Activated CD4-positive, alpha-beta T cell treated with anti-CD3 and anti-CD28 coated beads, Interleukin-10, Interleukin-2, amounts not matched to agents 100 ng/mL and 50 ng/mL, durations not matched to agents 16 hours and 8 hours (primary cell): Measurements from ENCODE around the gene LY86.
A peak's percentile ranks its signal among the peaks of the same experiment; 100 is the strongest.

Experiments
- DNase-seq: peaks from one replicate; pipeline ENCODE4 v3.0.0-alpha.2; 2020

Gene LY86

DNA sequence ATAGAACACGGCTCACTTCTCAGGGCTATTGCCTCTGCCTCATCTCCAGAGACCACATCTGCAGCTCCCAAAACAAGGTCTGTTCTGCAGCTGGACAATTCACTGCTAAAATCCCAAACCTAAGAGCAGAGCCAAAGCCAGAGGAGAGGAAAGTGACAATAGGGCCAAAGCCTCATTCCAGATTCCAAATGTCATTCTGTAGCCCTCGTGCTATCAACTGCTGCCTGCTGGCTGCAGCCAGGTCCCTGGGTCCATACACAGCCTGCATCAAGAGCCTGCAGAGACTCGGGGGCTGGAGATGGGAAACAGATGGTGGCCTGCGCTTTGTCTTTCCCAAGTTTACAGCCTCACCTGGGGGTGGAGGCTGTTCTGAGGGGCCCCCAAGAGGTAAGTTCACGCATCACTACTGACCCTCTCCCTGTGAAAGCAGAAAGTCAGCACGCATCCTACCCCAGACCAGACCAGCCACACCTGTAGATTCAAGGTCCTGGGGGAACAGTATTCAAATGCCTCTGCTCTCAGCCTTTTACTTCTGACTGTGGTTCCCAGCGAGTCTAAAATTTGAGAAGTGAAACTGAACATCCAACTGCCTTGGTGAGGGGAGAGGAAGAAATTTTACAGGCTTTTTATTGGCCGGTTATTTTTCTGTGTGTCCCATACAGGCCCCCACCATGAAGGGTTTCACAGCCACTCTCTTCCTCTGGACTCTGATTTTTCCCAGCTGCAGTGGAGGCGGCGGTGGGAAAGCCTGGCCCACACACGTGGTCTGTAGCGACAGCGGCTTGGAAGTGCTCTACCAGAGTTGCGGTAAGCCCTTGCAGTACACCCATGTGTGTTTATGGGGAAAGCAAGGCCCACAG, at the start of gene LY86:
TSS of gene LY86 (plus strand) at position 657 of the 860 bp plus-strand sequence. CDS start at position 672, 15 bp downstream.
- no peak for DNase-seq

DNA sequence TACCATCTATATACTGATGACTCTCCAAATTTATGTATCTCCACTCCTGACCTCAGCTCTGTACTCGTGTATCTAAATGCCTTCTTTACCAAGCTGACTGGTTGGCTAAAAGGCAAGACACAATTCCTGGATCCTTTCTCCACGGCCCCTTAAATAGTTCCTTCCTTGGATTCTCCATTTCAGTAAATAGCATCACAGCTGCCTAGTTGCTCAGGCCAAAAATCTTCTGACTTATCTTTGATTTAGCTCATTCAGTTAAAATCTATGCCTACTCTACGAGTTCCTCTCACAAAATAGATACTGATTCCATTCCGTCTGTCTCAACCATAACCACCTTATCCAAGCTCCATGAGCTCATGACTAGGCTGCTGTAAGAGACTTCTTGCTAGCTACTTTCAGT, 49.5 kb upstream of the LY86 start:
- DNase-seq, result no peak

GRCh38 chr6:6542357-6542756, 46.2 kb upstream of the LY86 start:
- no peak for DNase-seq

DNA sequence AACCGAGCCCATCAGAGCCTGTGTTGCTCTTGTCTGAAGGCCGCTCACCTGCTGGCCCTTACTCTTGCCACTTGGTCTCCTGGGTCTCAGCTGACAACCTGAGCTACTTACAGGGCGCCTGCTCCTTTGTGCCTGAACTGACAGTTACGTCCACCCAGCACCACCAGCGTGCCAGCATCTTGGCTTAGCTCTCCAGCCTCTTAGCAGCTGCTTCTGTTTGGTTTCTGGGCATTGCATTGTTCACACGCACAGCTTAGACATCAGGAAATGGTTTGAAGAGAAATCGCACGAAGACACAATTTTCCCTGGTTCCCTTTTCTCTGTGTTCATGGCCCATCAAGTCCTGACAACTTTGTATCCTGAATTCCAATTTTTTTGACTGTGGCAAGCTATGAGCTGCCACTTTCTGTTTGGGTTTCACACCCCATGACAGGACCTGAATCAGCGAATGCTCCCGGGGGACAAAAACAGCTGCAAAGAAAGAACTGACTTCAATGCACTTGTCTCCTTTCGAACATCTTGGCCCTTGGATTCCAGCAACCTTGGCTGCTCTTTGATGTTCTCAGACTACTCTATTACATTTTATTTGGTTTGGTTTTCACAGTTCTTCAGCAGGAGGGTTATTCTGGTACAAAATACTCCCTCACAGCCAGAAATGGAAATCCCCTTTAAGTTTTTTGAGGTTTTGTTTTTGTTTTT, 45.2 kb upstream of the LY86 start:
- DNase-seq, result no peak

DNA sequence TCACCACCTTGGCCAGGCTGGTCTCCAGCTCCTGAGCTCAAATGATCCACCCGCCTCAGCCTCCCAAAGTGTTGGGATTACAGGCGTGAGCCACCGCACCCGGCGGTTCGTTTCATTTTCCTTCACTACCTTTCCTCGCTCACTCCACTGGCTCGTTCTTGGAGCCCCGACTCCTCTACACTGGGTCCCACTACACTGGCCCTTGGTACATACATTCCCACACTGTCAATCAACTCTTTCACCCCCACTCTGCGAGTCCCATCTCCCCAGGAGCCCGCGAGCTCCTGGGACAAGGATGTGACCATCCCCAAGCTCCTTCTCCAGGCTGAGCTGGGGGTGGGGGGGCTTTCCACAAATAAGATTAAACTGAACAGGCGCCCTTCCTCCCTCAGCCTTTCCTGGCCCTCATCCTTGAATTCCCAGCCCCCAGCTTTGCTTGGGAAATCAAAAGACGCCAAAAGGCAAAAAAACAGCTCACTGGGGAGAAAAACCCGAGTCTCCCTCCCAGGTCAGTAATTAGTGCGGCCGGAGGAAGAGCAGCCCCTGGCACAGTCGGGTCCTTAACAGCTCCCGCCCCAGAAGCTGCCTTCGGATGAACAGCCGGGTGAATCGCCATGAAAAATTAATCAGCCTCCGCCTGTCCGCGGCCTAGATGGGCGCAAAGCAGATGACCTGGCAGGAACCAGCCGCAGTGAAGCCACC, 42.8 kb upstream of the LY86 start:
- no peak for DNase-seq

DNA sequence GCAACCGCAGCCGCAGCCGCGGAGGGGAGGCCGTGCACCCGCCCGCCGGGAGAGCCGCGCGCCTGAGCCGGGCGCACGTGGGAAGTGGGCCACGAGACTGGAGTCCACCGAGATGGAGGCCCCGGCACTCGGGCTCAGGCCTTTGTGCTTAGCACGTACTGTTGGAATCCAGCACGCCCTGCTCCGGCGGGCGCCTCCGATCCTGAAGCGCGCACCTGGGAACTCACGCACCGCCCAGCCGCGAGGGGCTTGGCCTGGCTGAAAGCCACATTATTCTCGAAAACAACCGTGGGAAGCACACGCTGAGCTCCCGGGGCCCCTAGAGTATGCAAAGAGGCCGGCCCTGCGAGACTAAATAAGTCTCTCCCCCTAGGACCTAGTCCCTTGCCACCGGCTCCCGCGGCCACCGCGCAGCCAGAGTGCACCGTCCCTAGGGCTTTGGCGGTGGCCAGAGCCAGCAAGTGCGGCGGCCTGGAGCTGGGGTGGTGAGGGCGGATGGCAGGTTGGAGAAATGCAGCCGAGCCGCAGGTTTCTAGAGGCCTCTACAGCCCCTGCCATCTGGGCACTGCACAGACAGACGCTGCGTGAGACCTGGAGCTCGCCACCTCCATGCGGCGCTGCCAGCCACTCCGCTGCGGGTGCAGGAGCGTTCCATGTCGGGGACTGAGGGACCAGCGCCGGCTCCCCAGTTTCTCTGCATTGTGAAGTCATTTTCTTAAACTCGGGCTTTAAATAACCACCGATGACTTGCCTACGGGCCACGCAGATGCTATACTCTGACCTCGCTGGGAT, 42.0 kb upstream of the LY86 start:
- peak; percentile 11 for DNase-seq

DNA sequence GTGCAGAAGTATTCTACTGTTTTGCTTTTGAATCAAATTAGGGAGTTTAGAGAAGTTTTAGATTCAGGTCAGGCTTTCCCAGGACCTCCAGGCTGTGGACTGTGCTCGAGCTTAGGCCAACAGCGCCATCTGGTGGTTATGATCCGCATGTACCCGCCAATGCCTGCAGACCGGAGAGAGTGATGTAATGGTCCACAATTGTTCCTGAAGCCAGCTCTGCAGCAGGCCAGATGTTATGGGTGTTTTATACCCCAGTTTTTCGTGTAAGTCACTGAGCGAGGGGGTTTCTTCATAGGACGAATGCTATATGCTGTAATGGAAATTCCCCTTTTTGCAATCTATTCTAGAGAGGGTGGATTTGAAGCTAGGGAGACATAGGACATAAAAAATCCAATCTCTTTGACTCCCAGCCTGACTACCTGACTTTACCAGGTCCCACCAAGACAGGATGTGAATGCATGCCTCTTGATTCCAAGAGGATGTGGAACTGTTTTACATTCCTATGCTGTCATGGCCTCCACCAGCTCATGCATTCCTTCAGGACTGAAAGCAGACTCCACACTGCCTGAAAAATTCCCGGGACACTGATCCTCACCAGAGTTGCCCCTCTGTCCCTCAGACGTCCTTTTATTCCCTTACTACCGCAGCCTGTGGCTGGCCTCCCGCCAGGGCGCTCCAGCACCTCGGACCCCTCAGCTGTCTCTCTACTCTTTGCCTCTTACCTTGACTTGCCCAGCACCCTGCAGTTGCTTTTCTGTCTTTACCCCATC, 41.2 kb upstream of the LY86 start:
- peak; percentile 87 for DNase-seq

DNA sequence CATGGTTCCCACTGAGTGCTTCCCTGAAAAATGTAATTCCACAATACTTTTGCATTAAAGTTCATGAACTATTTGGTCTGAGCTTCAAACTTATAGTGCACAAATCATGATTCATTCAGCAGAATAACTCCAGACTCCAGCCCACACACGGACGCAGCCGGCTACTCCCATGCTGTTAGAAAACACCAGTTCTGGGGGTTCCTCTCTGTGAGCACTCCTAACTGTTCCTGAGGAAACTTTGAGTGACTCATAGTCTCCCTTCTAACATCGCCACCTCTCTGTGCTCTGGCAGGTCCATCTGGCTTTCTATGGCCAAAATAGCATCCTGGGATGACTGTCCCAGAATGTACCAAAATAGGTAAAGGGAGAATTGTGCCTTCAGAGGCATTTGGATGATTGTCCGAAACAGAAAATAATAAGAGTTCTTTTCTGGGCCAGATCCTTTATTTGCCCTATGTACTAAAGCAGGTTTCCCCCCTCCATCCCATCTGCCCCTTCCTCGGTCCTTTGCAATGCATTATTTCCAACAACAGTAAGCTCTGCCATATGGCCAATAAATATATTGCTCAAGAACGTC, 32.3 kb upstream of the LY86 start:
- no peak for DNase-seq

DNA sequence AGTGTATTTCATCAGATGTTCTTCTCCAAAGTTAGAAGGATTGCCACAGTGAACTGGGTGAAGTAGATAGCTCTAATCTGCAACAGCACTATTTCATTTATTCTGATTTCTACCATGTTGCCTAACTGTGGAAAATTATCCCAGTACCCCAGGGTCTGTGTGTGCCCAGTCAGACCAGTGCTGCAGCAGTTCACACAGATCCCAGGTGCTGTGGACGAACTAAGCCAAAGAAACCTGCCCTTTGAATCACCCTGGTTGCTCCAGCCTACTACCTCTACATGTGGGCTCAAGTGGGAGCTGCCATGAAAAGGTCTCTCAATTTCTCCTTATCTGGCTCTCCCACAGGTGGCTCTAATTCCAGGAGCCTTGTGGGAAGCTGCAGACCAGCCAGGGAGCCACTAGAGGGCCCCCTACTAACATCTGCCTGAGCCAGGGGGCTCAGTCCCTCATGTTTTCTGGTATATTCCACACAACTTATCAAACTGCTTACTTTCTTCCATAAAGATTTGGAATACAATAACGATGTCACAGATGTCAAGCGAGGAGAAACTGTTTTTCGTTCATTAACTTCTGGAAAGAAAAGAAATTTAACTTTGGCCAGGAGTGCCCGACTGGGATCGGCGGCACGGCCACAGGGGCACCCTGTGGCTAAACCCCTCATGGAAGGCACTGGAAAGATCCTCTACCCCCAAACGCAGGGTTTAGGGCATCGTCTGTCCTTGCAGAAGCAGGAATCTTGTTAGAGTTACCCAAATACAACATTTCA, 31.6 kb upstream of the LY86 start:
- DNase-seq, result peak; percentile 69

- no peak for DNase-seq
Observed at GRCh38 chr6:6557504-6557839, 31.0 kb upstream of the LY86 start.

DNA sequence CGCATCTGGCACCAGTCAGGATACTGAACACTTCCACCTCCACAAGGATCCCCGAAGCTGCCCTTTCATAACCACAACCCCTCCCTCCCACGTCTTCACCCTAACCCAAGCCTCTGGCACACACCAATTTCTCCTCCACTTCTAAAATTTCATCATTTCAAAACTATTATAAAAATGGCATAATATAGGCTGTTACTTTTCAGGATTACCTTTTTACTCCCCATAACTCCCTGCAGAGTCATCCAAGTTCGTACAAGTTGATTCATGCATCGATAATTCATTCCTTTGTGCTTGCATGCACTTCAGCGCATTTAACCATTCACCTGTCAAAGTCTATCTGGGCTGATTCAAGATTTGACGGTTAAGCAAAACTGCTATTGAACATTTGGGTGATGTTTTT, 30.6 kb upstream of the LY86 start:
- no peak for DNase-seq

- peak; percentile 33 for DNase-seq
Observed at GRCh38 chr6:6559994-6560570, 28.4 kb upstream of the LY86 start.

GRCh38 chr6:6560909-6561308, 27.6 kb upstream of the LY86 start:
- DNase-seq, result no peak

DNA sequence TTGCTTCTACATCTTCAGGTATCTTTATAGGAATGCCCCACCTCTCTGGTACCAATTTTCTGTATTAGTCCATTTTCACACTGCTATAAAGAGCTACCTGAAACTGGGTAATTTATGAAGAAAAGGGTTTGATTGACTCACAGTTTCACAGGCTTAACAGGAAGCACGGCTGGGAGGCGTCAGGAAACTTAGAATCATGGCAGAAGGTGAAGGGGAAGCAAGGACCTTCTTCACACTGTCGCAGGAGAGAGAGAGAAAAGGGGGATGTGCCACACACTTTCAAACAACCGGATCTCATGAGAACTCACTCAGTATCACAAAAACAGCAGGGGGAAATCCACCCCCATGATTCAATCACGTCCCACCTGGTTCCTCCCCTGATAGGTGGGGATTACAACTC, 24.4 kb upstream of the LY86 start:
- DNase-seq, result peak; percentile 23

- DNase-seq, result no peak
Observed at GRCh38 chr6:6565069-6565468, 23.5 kb upstream of the LY86 start.

DNA sequence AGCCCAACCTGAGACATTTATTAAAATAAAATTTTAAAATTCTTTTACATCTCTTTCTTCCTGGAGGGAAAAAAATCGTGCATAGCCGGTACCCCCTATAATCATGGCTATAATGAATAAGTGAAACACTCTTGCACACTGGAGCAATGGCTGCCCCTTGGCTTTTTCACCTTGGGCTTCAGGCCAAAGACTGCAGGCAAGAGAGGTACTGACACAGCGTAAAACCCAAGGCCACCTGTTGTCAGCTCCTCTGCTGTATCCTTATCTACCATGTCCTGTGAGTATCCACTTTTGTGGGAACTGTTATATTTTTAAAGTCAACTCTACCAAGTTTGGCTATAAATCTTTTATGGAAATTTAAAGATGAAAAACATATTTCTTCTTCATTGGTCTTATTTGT, 23.0 kb upstream of the LY86 start:
- DNase-seq, result no peak

DNA sequence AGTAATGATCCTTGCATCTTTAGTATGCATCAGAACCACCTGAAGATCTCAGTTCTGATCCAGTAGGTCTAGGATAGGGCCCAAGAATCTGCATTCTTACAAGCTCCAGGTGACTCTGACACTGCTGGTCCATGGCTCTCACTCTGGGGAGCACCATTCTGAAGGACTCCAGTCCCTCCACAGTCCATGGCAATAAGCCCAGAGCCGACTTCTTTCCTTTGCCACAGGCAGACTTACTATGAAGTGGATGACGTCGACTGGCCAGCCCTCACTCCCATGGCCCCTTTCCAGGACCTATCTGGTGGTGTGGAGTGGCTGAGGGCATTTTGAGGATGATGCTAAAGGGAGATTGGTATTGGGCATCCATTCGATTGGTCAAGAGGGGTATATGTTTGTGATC, 21.8 kb upstream of the LY86 start:
- DNase-seq, result no peak

- DNase-seq, result no peak
Observed at GRCh38 chr6:6569096-6569810, 19.3 kb upstream of the LY86 start.

DNA sequence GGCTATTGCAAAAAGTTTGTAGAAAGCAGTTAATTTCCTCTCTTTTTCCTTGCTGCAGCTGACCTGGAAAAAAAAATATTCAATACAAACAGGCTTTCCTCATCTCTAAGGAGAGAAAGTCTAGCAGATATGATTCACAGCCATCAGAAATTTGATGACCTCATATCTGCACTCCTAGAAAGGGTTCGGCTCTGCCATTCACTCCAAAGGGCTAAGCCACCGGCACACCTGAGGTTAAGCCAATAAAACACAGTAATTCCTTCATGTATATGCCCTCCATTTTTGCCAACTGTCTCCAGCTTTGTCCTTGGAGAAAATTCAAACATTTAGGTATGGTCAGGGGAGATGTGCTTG, 18.7 kb upstream of the LY86 start:
- no peak for DNase-seq
